Panc1 (cell line): ENCODE results near the gene NUCB2. TPM values are rescaled to one million over a fixed set of nuclear protein-coding genes. Genes with fewer than 3 reads are reported as not detected.

Experiments used
- ATAC-seq: fragments of 200-7000 bp; cut with Tn5 transposase; 2 replicates; pipeline ENCODE4 v1.9.1; 2020; ENCODE audit warnings: mild to moderate bottlenecking, moderate library complexity
- BruUV-seq: library from RNA; stranded (reverse); fragments of 400-500 nt; replicated peaks from 2 replicates; lab custom pipeline; 2021; lab: Mats Ljungman, UMichigan
- CTCF ChIA-PET: fragments of 300-600 bp; sonication (Branson Sonifier 250); formaldehyde crosslinking; loops from one replicate; lab custom pipeline; 2022; ENCODE audit warnings: antibody characterized with exemption; lab: Charles Lee
- POLR2A ChIA-PET: fragments of 300-600 bp; sonication (Branson Sonifier 250); formaldehyde crosslinking; loops from one replicate; lab custom pipeline; 2022; ENCODE audit warnings: antibody characterized with exemption; lab: Charles Lee
- DNase-seq: peaks from one replicate; pipeline ENCODE4 v3.0.0-alpha.2; 2010; ENCODE audit warnings: low read depth, low spot score
- H3K27ac ChIP-seq: 2 replicates; pipeline ENCODE4 v1.5.1; 2011; ENCODE audit warnings: mild to moderate bottlenecking, low read length, inconsistent platforms
- H3K27me3 ChIP-seq: fragments of 200-500 bp; sonication (Bioruptor generic); 2 replicates; pipeline ENCODE4 v1.6.0; 2014; ENCODE audit warnings: low read length, inconsistent platforms; ENCODE audit not compliant: control insufficient read depth, insufficient read depth
- H3K36me3 ChIP-seq: fragments of 200-500 bp; sonication (Bioruptor generic); 2 replicates; pipeline ENCODE4 v1.5.1; 2014; ENCODE audit warnings: inconsistent platforms, mild to moderate bottlenecking, low read length, moderate library complexity; ENCODE audit not compliant: control insufficient read depth, insufficient read depth
- H3K4me1 ChIP-seq: 2 replicates; pipeline ENCODE4 v1.5.1; 2011; ENCODE audit warnings: inconsistent platforms, mild to moderate bottlenecking, low read length, moderate library complexity; ENCODE audit not compliant: control insufficient read depth, insufficient read depth
- H3K4me3 ChIP-seq, 2 experiments: 2 replicates each; pipeline ENCODE4 v1.5.1; 2011 to 2012; ENCODE audit warnings: low read depth in 2 of 2, low read length in 2 of 2, mild to moderate bottlenecking in 2 of 2, inconsistent platforms in 1 of 2, moderate library complexity in 1 of 2
- H3K9me3 ChIP-seq: fragments of 200-500 bp; sonication (Bioruptor generic); 2 replicates; pipeline ENCODE4 v1.5.1; 2014; ENCODE audit warnings: low read depth, mild to moderate bottlenecking, inconsistent platforms, low read length, moderate library complexity; ENCODE audit not compliant: control insufficient read depth, insufficient read depth
- POLR2AphosphoS5 ChIP-seq: IDR thresholded peaks from 2 replicates; pipeline ENCODE4 v1.6.1; 2012; ENCODE audit warnings: mild to moderate bottlenecking, low read depth, low read length, moderate library complexity
- SIN3A ChIP-seq: IDR thresholded peaks from 2 replicates; pipeline ENCODE4 v1.6.1; 2012; ENCODE audit warnings: low read depth, mild to moderate bottlenecking, low read length, moderate library complexity, borderline replicate concordance; ENCODE audit not compliant: insufficient read depth
- TCF7L2 ChIP-seq: IDR thresholded peaks from 2 replicates; pipeline ENCODE4 v1.6.1; 2011; ENCODE audit warnings: mild to moderate bottlenecking, low read depth, low read length, inconsistent platforms
- in situ Hi-C: cut with HindIII; loops from 2 replicates; pipeline ENCODE4 v1.10.0; 2016; ENCODE audit warnings: low sequenced_read_pairs, low pct_unique_long_range_greater_than_20kb
- intact Hi-C: fragments of 100-400 bp; cut with micrococcal nuclease; formaldehyde crosslinking; loops from one replicate; pipeline ENCODE4 v1.10.0; 2022; ENCODE audit not compliant: unreplicated experiment
- total RNA-seq: library from RNA; stranded (reverse); gene quantifications from one replicate; pipeline ENCODE4 v1.2.1, GENCODE V29; 2021; ENCODE audit not compliant: unreplicated experiment
- TF ChIP-seq, protein P1 (sequence below), 2 experiments: IDR thresholded peaks; 2 replicates each; pipeline ENCODE4 v1.6.1; 2011 to 2012; ENCODE audit warnings: low read depth in 2 of 2, control low read depth in 1 of 2, low read length in 1 of 2, mild to moderate bottlenecking in 1 of 2, moderate library complexity in 1 of 2; ENCODE audit not compliant: insufficient read depth in 1 of 2
- TF ChIP-seq, protein P2 (sequence below): fragments of 450-650 bp; IDR thresholded peaks from 2 replicates; pipeline ENCODE4 v1.5.1; 2017; ENCODE audit warnings: mild to moderate bottlenecking

NUCB2 gene
- total RNA-seq, 1 experiment from 2014 or later = 62.2 TPM

DNA sequence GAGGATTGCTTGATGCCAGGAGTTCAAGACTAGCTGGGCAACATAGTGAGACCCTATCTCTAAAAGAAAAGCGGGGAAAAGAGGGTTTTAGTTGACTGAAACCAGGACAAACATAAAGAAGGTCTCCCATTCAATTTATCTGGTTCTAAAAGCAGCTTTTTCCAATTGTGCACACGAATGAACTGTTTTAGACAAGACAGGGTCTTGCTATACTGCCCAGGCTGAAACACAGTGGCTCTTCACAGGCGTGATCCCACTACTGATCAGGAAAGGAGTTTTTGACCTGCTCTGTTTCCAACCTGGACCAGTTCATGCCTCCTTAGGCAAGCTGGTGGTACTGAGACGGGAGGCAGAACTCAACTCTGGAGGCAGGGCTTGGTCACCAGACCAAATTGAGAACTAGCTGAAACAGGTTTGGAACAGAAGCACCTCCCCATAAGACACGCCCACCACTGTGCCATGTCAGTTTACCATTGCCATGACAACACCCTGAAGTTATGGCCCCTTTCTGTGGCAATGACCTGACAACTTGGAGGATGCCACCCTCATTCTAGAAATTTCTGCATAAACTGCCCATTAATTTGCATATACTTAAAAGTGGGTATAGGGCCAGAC is 2.8 kb upstream of the NUCB2 start:
- BruUV-seq = no TSS peak
- ATAC-seq = no peak
- DNase-seq = no peak

DNA sequence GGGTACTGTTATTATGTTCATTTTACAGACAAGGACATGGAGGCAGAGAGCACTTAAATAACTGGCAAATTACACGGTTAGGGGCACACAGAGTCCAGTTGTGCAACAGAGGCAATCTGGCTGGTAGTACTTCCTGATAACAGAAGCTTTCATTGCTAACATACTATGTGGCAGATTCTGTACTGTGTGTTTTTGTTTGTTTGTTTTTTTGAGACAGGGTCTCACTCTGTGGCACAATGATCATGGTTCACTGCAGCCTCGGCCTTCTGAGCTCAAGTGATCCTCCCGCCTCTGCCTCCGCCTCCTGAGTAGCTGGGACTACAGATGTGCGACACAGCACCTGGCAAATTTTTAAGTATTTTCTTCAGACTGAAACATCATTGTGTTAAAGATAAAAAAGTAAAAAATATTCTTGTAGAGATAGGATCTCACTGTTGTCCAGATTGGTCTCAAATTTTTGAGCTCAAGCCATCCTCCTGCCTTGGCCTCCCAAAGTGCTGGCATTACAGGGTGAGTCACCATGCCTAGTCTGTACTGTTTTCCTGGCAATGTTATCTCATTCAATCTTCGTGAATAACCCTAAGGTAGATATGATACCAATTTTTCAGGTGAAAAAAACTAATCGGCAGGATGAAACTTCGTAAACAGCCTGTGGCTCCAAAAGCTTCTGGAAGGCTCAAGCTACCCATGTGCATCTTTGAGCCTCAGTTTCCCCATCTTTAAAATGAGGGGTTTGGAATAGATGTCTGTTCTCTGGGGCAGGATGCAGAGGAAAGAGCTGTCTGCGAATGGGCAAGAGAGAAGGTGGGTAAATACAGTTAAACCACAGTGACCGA is 921 bp upstream of the NUCB2 start:
- Histone ChIP-seq H3K9me3 (no peaks in the 10 kb centered on the region), H3K4me1 (peaks cover 17% of the 10 kb centered on the region), H3K27me3 (no peaks in the 10 kb centered on the region), H3K4me3 (peak overlapping the region; percentile 74 to 84), H3K27ac (peak overlapping the region; percentile 94), H3K36me3 (no peaks in the 10 kb centered on the region; the same call in 1 of the 2 replicates)
- no TSS peak for BruUV-seq
- ChIA-PET POLR2A (interaction anchor here (0.7 kb wide), 2 partner anchors 78 to 1856 kb away, joined by 3 to 4 read pairs; no protein-coding TSS in a partner anchor), CTCF (interaction anchor here (0.5 to 1.6 kb wide), 2 partner anchors 45 to 670 kb away, joined by 3 to 4 read pairs; no protein-coding TSS in a partner anchor)
- TF ChIP-seq TCF7L2 = no peak
- no peak for TF ChIP-seq POLR2AphosphoS5
- no peak for TF ChIP-seq SIN3A
- TF ChIP-seq, protein P1, sequence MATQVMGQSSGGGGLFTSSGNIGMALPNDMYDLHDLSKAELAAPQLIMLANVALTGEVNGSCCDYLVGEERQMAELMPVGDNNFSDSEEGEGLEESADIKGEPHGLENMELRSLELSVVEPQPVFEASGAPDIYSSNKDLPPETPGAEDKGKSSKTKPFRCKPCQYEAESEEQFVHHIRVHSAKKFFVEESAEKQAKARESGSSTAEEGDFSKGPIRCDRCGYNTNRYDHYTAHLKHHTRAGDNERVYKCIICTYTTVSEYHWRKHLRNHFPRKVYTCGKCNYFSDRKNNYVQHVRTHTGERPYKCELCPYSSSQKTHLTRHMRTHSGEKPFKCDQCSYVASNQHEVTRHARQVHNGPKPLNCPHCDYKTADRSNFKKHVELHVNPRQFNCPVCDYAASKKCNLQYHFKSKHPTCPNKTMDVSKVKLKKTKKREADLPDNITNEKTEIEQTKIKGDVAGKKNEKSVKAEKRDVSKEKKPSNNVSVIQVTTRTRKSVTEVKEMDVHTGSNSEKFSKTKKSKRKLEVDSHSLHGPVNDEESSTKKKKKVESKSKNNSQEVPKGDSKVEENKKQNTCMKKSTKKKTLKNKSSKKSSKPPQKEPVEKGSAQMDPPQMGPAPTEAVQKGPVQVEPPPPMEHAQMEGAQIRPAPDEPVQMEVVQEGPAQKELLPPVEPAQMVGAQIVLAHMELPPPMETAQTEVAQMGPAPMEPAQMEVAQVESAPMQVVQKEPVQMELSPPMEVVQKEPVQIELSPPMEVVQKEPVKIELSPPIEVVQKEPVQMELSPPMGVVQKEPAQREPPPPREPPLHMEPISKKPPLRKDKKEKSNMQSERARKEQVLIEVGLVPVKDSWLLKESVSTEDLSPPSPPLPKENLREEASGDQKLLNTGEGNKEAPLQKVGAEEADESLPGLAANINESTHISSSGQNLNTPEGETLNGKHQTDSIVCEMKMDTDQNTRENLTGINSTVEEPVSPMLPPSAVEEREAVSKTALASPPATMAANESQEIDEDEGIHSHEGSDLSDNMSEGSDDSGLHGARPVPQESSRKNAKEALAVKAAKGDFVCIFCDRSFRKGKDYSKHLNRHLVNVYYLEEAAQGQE (IDR thresholded peaks at IDR 0.05; ENCODE audit: insufficient read depth in 1 of 2, low read depth in 2 of 2, low read length in 1 of 2) = no peak
- TF ChIP-seq, protein P2, sequence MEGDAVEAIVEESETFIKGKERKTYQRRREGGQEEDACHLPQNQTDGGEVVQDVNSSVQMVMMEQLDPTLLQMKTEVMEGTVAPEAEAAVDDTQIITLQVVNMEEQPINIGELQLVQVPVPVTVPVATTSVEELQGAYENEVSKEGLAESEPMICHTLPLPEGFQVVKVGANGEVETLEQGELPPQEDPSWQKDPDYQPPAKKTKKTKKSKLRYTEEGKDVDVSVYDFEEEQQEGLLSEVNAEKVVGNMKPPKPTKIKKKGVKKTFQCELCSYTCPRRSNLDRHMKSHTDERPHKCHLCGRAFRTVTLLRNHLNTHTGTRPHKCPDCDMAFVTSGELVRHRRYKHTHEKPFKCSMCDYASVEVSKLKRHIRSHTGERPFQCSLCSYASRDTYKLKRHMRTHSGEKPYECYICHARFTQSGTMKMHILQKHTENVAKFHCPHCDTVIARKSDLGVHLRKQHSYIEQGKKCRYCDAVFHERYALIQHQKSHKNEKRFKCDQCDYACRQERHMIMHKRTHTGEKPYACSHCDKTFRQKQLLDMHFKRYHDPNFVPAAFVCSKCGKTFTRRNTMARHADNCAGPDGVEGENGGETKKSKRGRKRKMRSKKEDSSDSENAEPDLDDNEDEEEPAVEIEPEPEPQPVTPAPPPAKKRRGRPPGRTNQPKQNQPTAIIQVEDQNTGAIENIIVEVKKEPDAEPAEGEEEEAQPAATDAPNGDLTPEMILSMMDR = no peak
- intact Hi-C loops = loop anchor here (5.0 kb wide), 1 partner anchor 77 kb away; the partner anchor contains the start of gene NCR3LG1
- in situ Hi-C loops = no loop called here
- ATAC-seq (no peak), DNase-seq (no peak)

More for the DNA sequence above, 2.8 kb upstream of the NUCB2 start:
- Histone ChIP-seq H3K27me3 (no peaks in the 10 kb centered on the region), H3K36me3 (no peaks in the 10 kb centered on the region; the same call in 1 of the 2 replicates), H3K4me1 (peaks cover 12% of the 10 kb centered on the region), H3K4me3 (no peak overlapping the region), H3K9me3 (no peaks in the 10 kb centered on the region), H3K27ac (no peak overlapping the region)
- in situ Hi-C loops = no loop called here
- ChIA-PET POLR2A (interaction anchor here (0.6 kb wide), 1 partner anchor 29 kb away, joined by 7 read pairs; no protein-coding TSS in a partner anchor), CTCF (no interaction called here)
- intact Hi-C loops = no loop called here
- TF ChIP-seq SIN3A (no peak), TCF7L2 (no peak), POLR2AphosphoS5 (no peak)
- TF ChIP-seq, protein P1 (IDR thresholded peaks at IDR 0.05; ENCODE audit: insufficient read depth in 1 of 2, low read depth in 2 of 2, low read length in 1 of 2) = no peak
- TF ChIP-seq, protein P2 = no peak
